ENCODE measurements around the gene DEPDC7. TPM values are rescaled to one million over a fixed set of nuclear protein-coding genes. Genes with fewer than 3 reads are reported as not detected.
"Not testable (repeated sequence)": the region's sequence is repeated elsewhere in the genome, so short reads cannot be mapped to it uniquely, and the experiment has no call there.

Gene DEPDC7
- total RNA-seq, 1 experiment from 2014 or later, result 1.2 TPM

DNA sequence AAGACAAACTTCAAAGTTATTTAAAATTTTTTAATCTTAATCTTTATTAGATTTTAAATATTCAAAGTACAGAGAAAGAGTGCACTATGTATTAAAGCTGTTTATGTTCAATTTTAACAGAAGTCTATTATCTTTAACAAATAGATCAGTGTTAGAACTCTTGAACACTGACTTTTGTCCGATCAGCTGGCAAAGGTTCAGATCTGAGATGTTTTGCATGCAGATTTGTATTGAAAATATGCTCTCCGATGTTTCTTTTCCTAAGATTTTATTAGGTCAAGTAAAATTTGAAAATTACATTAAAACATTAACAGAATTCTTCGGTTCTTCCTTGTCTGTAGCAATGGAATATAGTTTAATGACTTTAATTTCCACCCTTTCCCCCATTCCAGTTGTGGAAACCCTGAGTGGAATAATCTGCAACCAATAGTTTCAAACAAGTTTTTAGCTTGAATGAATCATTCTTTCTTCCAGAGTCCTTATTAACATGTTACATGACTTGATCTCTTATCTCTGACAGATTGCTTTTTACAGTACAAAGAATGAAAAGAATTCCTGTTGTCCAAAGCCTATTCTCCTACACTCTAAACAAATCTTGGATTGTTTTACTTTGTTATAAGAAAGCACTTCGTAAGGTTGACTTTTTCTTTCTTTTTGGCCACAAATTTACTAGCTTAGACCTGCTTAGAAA lies 12.3 kb downstream of the DEPDC7 start:
- Histone ChIP-seq H3F3A (ENCODE audit: insufficient read depth, low read depth) (no peaks in the 10 kb centered on the region), H2AFZ (no peak overlapping the region), H3K9me2 (ENCODE audit: insufficient read depth) (no peaks in the 10 kb centered on the region), H4K20me1 (ENCODE audit: insufficient read depth) (0 out of 2 replicates have a peak, but pooled peaks cover 3% of the 10 kb centered on the region), H3K27me3 (ENCODE audit: insufficient read depth, low read depth) (no peaks in the 10 kb centered on the region), H3K9me3 (ENCODE audit: insufficient read depth, low read depth) (no peaks in the 10 kb centered on the region), H3K36me3 (ENCODE audit: low read depth) (no peaks in the 10 kb centered on the region), H3K4me2 (no peak overlapping the region), H3K79me2 (ENCODE audit: low read depth) (no peaks in the 10 kb centered on the region), H3K4me1 (replicated peaks; ENCODE audit: insufficient read depth) (no peaks in the 10 kb centered on the region), H3K4me3 (no peak overlapping the region), H3K27ac (no peak overlapping the region)
- DNase-seq, result no peak
- BruUV-seq (replicated peaks), result no TSS peak
- intact Hi-C loops (cut with micrococcal nuclease; ENCODE audit: unreplicated experiment), result no loop called here
- CTCF ChIA-PET, result no interaction called here
- TF ChIP-seq, protein P1, sequence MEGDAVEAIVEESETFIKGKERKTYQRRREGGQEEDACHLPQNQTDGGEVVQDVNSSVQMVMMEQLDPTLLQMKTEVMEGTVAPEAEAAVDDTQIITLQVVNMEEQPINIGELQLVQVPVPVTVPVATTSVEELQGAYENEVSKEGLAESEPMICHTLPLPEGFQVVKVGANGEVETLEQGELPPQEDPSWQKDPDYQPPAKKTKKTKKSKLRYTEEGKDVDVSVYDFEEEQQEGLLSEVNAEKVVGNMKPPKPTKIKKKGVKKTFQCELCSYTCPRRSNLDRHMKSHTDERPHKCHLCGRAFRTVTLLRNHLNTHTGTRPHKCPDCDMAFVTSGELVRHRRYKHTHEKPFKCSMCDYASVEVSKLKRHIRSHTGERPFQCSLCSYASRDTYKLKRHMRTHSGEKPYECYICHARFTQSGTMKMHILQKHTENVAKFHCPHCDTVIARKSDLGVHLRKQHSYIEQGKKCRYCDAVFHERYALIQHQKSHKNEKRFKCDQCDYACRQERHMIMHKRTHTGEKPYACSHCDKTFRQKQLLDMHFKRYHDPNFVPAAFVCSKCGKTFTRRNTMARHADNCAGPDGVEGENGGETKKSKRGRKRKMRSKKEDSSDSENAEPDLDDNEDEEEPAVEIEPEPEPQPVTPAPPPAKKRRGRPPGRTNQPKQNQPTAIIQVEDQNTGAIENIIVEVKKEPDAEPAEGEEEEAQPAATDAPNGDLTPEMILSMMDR (conservative IDR thresholded peaks at IDR 0.05), result no peak
- POLR2A ChIA-PET (ENCODE audit: unreplicated experiment), result interaction anchor here (0.7 kb wide), 1 partner anchor 238 kb away, joined by 3 read pairs; no protein-coding TSS in a partner anchor

DNA sequence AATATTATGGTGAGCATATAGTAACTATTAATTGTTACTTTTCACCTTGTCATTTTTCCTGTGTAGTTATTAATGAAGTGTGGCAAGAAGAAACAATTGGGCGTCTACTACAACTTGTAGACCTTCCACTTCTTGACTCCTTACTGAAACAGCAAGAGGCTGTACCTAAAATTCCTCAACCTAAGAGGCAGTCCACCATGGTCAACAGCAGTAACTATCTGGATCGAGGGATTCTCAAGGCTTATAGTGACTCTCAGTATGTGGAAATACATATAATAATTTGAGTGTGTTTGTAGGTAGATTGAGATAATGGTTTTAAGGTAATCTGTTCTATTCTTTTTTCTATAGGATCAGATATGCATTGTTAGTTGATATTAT lies 12.8 kb downstream of the DEPDC7 start:
- Histone ChIP-seq H3K4me1 (replicated peaks; ENCODE audit: insufficient read depth) (no peaks in the 10 kb centered on the region), H3K79me2 (ENCODE audit: low read depth) (no peaks in the 10 kb centered on the region), H3K9me2 (ENCODE audit: insufficient read depth) (no peaks in the 10 kb centered on the region), H3K4me3 (no peak overlapping the region), H3F3A (ENCODE audit: insufficient read depth, low read depth) (no peaks in the 10 kb centered on the region), H2AFZ (no peak overlapping the region), H3K36me3 (ENCODE audit: low read depth) (no peaks in the 10 kb centered on the region), H3K27me3 (ENCODE audit: insufficient read depth, low read depth) (no peaks in the 10 kb centered on the region), H4K20me1 (ENCODE audit: insufficient read depth) (0 out of 2 replicates have a peak, but pooled peaks cover 3% of the 10 kb centered on the region), H3K27ac (no peak overlapping the region), H3K4me2 (no peak overlapping the region), H3K9me3 (ENCODE audit: insufficient read depth, low read depth) (no peaks in the 10 kb centered on the region)
- intact Hi-C loops (cut with micrococcal nuclease; ENCODE audit: unreplicated experiment), result no loop called here
- POLR2A ChIA-PET (ENCODE audit: unreplicated experiment), result no interaction called here
- DNase-seq, result no peak
- TF ChIP-seq, protein P1 (conservative IDR thresholded peaks at IDR 0.05), result no peak
- no peak for TF ChIP-seq EZH2 (IDR thresholded peaks at IDR 0.05; ENCODE audit: low read depth)
- BruUV-seq (replicated peaks), result no TSS peak
- CTCF ChIA-PET, result no interaction called here

DNA sequence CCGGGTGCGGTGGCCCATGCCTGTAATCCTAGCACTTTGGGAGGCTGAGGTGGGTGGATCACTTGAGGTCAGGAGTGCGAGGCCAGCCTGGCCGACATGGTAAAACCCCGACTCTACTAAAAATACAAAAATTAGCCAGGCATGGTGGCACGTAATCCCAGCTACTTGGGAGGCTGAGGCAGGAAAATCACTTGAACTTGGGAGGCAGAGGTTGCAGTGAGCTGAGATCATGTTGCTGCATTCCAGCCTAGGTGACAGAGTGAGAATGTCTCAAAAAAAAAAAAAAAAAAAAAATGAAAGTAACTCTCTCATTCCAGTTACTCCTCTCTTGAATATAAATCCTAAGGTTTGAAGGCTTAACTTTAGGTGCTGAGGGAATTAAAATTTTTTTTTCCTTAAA lies 13.5 kb downstream of the DEPDC7 start:
- CTCF ChIA-PET, result interaction anchor here (0.7 kb wide), 1 partner anchor 38 kb away, joined by 3 read pairs; no protein-coding TSS in a partner anchor
- not testable (repeated sequence) for H3K9me3 ChIP-seq (ENCODE audit: insufficient read depth, low read depth); BruUV-seq (replicated peaks)

More for the DNA sequence above, 13.5 kb downstream of the DEPDC7 start:
- H3K79me2 ChIP-seq (ENCODE audit: low read depth); H3K36me3 ChIP-seq (ENCODE audit: low read depth); H3K27me3 ChIP-seq (ENCODE audit: insufficient read depth, low read depth); DNase-seq; H3K4me2 ChIP-seq; H2AFZ ChIP-seq; H3F3A ChIP-seq (ENCODE audit: insufficient read depth, low read depth); H4K20me1 ChIP-seq (ENCODE audit: insufficient read depth); H3K9me2 ChIP-seq (ENCODE audit: insufficient read depth); H3K4me3 ChIP-seq; H3K27ac ChIP-seq; intact Hi-C loops (cut with micrococcal nuclease; ENCODE audit: unreplicated experiment); H3K4me1 ChIP-seq (replicated peaks; ENCODE audit: insufficient read depth): not testable (repeated sequence)
- POLR2A ChIA-PET (ENCODE audit: unreplicated experiment), result interaction anchor here (1.2 kb wide), 1 partner anchor 11 kb away, joined by 4 read pairs; no protein-coding TSS in a partner anchor

Data from PC-9 (cell line).